SKM-1 (cell line): ENCODE measurements around the gene ARID1B.

ENCODE experiments used
- DNase-seq: peaks from one replicate; lab custom pipeline; 2025; ENCODE audit not compliant: unreplicated experiment; lab: John Stamatoyannopoulos, UW

The ARID1B gene

DNA sequence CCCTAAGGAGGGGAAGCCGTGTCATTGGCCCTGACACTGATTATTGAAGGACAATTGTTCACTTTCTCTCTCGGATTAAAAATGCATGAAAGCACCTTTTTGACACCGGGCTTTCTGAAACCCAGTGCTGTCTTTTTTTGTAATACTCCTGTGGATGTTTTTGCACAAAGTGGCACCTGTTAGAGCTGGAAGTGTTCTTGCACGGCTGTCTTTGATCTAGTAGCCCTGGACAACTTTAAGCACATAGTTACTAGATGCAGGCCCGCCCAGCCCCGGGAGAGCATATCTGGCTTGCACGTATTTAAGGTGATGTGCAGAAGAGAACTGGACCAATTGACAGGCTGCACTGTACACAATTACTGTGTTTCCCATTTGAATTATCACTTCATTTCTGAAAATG lies 72.6 kb downstream of the ARID1B start:
- DNase-seq, result no peak

DNA sequence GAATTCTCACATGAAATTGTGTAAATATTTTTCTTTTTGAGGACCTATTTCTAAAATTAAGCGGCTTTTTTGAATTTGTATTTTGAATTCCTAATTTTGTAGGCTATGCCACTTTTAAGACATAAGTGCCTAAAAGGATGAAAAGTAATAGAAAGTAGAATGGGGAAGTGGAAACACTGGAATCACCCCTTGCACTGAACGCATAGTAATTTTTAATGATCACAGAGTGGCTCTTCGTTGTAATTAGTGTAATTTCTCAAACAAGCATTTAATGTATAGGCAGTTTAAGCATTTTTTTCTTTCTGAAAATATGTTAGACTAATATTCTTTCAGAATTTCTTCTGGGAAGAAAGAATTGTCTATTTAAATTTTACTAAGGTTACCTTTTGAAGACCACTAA lies 73.2 kb downstream of the ARID1B start:
- no peak for DNase-seq

DNA sequence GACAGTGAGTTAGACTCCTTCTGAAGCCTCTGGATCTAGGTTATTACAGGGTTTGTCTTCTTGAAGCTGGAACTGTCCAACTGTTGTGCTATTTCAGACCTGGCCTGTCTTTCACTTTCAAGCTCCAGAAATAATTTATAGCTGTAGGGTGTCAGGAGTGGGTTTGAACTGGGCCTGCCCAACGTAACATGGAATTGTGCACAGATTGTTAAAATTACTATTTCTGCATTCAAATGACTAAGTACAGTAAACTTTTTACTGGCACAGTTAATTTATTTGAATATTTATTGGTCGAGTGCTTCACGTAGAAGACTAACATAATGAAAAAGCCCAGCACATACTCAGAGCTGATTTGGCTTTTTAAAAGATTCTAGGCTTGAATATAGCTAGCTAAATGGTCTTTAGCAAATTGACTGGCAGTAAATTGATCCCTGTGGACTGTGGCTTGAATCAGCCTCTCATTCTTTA lies 74.3 kb downstream of the ARID1B start:
- no peak for DNase-seq

DNA sequence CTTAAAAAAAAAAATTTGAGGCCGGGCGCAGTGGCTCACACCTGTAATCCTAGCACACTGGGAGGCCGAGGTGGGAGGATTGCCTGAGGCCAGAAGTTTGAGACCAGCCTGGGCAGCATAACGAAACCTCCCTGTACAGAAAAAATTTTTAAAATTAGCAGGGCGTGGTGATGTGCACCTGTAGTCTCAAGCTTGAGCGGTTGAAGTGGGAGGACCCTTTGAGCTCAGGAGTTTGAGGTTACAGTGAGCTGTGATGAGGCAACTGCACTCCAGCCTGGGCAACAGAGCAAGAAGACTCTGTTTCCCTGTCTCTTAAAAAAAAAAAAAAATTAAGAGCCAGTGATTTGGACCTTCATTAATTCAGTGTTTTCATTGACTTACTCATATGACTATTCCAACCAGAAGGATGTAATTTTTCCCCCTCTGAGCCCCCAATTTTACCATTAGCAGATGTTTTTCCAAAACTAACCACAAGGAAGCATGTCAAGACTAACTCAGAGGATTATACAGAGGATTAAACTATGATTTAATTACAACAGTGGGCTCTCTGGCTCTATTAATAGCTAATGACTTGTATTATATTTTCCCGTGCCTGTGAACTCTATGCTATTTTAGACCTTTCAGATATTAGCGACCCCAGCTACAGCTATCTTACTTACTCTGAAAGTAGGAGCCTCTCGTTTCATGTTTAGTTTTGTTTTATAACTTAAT lies 75.1 kb downstream of the ARID1B start:
- DNase-seq, result no peak

DNA sequence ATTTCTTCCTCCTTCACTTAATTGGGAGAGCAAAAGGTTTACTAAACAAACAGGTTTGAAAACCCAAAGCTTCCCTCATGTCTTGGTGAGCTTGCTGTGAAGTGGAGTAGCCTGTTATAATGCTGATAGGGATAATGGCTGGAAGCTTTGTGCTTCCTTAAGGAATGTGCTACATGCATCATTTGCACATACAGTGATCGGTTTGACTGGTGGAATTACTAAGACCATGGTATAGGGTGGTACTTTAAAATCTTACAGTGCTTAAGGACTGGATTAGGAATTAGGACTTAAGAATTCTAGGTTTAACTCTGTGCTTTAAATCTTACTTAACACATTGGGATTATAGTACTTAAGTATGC lies 75.7 kb downstream of the ARID1B start:
- no peak for DNase-seq

DNA sequence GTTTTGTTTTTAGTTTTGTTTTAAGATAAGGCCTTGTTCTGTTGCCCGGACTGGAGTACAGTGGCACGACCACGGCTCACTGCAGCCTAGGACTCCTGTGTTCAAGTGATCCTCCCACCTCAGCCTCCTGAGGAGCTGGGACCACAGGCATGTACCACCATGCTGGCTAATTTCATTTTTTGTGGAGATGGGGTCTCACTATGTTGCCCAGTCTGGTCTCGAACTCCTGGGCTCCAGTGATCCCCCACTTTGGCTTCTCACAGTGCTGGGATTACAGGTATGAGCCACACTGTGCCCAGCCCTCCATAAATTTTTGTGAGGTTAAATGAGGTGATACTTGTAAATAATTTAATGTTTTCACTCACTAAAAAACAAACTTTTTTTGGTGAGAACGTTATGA lies 76.6 kb downstream of the ARID1B start:
- DNase-seq, result no peak

DNA sequence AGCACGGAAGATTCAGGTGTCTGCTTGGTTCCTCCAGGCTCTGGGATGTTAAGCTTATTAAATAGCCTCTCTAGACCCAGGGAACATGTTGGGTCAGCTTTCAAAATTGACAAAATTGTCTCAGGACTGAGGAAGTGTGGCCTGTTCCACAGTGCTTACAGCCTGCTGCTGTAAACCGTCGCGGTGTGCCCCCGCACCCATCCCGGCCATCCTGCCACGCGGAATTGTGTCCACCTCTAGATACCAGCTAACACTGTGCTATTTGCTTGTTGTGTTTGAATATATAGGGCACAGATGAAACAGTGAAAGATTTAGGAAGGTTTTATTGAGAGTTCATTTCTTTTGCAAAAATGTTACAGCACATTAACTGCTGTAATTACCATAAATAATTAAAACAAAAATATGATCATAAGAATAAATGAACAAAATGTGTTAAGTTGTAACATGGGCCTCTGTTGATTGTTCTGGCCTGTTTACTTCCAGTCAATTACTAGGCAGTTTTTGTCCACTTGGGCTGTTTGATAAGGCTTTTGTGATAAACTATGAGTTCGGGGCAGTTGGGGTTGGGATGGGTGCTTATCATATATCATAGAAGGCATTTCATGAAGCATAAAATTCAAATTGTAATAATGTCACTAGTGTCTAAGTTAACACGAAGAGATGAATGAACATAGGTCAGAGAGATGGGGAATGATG lies 77.4 kb downstream of the ARID1B start:
- DNase-seq, result no peak

DNA sequence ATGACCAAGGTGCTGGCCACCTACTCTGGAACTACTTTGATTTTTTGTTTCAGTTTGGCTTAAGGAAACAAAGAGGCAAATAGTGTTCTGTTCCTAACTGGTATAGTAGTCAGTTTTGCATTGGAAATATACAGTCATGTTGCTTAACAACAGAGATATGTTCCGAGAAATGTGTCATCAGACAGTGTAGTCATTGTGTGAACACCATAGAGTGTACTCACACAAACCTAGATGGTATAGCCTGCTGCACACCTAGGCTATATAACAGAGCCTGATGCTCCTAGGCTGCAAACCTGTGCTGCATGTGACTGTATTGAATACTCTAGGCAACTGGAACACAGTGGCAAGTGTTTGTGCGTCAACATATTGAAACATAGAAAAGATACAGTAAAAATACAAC lies 80.4 kb downstream of the ARID1B start:
- DNase-seq, result no peak

DNA sequence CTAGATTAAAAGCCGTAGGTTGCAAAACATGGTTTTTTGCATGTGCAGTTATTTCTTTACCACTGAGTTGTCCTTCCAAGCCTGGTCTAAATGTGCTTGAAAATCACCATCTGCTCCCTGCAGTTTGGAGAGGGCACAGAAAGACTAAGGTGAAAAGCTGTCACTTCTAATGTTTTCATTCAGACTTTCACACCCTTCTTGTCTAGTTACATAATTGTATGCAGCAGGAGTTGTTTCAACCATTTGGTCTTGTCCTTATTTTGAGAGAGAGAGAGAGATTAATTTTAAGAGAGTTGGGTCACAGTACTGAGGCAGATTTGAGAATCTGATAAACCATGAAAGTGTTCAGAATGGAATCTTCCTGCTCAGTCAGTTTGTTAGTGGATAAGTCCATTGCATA lies 82.5 kb downstream of the ARID1B start:
- DNase-seq, result no peak

DNA sequence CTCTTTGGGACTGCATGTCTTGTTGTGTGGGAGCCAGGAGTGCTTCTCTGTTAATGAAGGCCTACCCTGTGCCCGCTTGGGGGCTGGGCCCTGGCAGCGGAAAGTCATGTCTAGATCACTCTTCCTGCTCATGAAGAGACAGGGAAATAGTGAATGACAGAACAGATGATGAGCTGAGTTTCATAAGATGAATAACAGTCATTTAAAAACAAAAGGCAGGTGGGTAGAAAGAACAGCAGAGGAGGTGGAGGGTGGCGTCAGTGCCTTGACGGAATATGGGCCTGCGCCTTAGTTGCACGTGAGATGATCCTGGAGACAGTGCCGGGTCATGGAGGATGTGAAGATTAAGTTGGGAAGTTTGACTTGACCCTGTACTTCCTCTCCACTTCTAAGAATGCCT lies 85.5 kb downstream of the ARID1B start:
- DNase-seq, result no peak

DNA sequence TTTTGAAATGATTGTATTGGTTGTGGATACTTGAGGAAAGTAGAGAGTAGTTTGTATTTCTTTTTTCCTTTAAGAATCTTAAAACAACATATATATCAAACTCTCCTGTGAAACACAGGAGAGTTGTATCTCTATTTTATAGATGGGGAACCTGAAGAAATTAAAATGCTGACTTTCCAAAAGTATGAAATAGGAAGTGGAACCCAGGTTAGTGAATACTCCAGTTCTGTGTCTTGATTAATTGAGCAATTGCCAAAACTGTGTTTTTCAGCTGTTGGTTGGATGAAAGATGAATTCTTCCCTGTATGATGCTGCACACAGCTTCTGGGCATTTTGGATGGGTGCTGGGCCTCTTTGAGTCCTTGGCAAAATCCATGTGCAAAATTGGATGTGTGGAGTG lies 86.3 kb downstream of the ARID1B start:
- DNase-seq, result no peak

DNA sequence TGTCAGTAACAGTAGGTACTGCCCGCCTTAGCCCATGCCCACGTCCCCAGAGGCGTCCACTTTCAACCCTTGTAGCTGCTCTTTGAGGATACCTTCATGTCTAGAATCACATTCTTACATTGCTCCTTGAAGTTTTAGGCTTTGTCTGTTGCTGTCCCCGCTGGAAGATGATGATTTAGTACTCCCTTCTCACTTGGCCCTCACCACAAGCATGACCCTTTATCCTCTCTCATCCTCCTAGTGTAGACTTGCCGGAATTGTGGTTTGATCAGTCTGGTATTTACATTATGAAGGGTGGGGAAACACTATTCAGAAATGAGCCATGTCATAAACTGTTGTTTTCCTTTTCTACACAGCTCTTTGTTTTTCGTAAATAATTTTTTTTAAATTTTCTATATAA lies 87.4 kb downstream of the ARID1B start:
- DNase-seq, result no peak

DNA sequence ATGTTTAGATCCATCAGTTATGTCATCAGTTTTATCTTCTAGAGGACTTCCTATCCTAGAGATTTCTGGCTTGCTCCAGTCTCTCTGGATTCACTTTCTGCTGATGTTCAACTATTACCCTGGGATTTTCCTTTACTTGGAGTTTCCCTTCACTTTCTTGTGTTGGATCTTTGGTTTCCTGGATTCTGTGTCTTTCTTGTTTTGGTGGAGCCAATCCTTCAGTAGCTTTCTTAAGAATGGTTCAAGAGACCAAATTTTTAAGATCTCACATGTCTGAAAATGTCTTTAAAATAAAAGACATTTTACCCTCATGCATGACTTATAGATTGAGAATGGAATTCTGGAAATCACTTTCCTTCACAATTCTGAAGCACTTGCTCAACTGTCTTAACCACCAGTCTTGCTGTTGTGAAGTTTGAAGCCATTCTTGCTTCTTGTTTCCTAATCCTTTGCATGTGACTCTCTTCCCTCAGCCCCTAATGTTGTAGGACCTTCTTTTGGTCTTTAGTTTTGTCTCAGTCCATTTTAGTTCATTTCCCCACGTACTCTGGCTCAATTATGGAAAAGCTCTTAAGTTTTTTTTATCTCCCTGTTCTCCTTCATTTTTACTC lies 87.9 kb downstream of the ARID1B start:
- no peak for DNase-seq

DNA sequence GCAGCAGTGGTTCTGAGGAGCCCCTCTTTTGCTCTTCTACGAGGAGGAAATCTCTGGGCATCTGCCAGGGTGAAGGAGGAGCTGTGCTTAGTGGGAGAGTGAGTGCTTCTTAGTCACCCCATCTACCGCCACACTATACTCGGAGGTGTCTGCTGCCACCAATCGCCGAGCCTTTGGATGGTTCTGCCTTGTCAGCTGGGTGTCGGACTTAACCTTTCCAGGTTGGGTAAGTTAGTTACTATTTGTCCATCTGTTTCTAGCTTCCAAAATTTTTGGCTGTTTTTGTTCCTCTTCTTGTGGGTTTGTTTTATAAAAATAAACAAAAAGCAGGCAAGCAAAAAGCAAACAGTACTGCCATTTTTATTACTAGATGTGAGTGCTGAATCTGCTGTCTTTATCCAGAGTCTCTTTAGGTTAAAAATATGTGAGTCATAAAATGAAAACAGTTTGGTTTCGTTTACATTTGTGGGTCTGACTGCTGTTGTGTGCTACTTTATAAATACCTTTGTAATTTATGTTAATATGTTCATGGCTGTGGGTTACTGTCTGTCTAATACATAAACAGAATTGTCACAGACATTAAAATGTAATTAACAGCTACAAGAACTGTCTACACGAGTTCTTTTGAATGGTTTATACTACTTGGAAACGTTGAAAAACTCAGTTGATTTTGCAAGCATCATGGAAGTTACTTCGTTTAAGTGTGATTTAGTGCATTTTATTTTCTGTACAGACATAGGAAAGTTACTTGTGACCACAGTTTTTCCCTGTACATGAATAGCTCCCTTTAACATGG lies 89.2 kb downstream of the ARID1B start:
- no peak for DNase-seq

DNA sequence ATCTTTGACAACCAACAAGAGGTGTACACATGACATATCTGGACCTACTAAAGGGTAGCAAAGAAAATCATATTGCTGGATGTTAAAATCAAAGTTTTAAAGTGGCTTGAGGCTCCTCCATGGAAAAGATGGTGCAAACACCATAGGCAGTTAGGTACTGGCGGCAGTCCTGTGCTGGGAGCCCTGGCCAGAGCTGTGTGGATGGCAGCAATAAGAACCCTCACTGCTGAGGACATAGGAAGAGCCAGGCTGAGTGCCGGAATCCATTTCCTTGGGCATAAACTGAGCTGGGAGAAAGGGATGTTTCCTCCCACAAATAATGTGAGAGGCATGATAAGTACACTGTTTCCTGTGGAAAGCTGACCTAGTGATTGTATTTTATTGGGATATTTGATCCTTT lies 89.9 kb downstream of the ARID1B start:
- no peak for DNase-seq

DNA sequence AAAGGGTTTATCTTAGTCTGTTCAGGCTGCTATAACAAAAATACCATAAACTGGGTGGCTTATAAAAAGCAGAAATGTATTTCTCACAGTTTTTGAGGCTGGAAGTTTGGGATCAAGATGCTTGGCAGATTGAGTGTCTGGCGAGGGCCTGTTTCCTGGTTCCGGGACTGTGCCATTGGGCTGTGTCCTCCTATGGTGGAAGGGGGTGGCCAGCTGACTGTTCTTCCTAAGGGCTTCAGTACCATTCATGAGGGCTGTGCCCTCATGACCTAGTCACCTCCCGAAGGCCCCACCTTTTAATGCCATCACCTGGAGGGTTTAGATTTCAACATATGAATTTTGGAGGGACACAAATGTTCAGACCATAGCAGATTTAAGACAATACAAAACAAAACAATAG lies 91.2 kb downstream of the ARID1B start:
- DNase-seq, result no peak

DNA sequence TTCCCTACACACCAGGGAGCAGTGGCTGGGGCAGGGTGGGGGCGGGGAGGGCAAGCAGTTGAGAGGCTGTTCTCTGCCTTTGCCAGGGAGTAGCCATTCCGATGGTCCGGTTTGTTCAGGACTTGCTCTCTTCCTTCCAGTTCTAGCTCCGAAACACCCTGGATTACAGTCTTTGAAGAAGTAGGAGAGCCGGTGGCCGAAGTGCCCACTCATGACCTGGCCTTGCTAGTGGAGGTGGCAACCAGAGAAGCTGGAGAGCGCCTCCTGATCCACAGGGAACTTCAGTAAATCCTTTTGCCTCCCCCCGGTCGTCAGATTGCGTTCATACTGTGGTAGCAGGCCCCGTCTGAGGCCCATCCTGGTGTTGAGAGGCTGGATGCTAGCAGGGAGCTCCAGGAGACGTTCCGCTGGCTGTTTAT lies 92.8 kb downstream of the ARID1B start:
- DNase-seq, result no peak

DNA sequence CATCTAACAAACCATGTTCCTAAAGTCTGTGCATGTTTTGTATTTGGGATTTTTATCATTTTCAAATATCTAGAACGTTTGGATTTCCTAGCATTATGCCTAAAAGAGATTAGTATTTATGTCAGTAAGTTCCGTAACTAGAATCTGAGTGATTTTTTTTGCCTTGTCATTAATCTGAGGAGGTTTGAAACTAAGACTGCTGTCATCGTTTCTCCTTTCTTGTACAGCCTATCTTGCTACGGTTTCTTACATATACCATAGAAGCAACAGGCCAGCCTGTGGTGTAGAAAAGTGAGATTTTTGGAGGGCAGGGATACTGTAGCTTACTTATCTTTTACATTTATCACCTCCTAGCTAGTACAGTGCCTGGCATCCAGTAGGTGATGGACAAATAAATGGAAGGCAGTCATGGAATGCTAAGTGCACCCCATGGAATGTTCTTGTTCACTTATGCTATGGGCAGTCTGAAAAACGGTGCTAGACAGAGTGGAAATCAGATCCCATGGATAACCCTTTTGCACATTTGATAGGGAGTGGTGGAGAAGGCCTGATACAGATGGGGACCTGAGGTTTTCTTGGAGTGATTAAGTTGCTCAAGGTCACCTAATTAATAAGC lies 93.9 kb downstream of the ARID1B start:
- no peak for DNase-seq

DNA sequence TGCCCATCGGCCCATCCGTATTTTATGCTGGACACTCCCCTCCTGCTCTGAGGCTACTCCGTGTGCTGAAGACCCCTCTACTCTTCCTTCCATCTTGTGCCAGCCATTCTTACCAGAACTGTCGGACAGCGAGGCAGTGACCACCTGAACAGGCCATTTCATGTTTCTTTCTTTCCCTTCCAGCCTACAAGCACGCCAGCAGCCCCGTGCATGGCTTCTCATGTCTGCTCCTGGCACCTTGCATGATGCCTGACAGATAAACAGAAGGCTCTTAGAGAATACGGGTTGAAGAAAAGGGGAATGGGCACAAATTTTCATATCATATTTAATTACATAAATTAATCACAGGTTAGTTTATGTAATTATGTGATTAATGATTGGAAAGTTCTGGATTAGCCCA lies 95.7 kb downstream of the ARID1B start:
- DNase-seq, result no peak

DNA sequence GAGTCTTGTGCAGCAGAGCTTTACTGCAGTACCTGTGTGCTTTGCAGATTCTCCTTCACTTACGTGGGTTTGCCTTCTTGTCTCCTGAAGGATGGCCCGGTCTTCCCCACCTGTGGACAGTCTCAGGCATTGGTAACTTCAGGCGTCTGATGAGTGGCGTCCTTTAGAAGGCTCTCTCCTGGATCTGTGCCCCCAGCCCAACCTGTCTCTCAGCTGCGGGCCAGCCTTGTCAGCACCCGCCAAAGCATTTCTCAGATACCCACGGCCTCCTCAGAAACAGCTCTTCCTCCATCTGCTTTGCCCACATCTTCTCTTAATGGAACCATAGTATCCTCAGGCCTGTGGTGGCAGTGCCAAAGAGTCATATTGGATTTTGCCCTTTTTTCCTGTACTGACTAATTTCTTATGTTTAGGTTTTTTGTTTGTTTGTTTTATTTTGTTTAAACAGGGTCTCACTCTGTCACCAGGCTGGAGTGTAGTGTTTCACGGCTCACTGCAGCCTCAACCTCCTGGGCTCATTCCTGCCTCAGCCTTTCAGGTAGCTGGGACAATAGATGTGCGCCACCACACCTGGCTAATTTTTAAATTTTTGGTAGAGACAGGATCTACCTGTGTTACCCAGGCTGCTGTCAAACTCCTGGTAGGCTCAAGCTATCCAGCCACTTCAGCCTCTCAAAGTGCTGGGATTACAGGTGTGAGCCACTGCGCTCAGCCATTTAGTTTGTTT lies 96.6 kb downstream of the ARID1B start:
- DNase-seq, result no peak

DNA sequence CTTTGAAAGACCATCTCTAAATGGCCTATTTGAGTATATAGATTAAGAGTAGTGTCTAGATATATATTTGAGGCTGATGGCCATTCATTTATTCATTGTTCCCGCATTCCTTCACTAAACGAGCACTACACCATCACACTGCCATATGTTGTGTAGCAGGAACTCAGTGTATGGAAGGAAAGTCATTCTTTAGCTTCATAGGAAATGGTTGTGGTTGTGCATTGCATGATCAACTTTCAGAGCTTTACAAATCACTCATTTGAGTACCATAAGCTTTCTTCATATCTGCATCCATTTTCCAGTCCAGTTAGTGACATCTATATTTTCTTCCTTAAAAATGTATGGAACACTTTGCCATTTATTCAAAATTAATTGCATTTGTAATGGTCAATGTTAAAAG lies 97.9 kb downstream of the ARID1B start:
- DNase-seq, result no peak
